Measurements from ENCODE around the gene FKBP3. TPM values are rescaled to one million over a fixed set of nuclear protein-coding genes. Genes with fewer than 3 reads are reported as not detected.
A peak's percentile ranks its signal among the peaks of the same experiment; 100 is the strongest.

Gene FKBP3
- total and polyA plus RNA-seq, 2 of the 13 experiments (the other 11 are each of a cell fraction or from before 2014, with no cell fraction given), result 57.0 to 87.6 TPM

- TF ChIP-seq AKNA (CRISPR knock-in tag; IDR thresholded peaks at IDR 0.05; ENCODE audit: borderline replicate concordance) (0 out of 2 replicates have a peak, but pooled peaks have one; percentile 14), ZNF770 (CRISPR knock-in tag; IDR thresholded peaks at IDR 0.05) (peak; percentile 71), ZBTB44 (CRISPR knock-in tag; IDR thresholded peaks at IDR 0.05) (no peak), FOSL2 (CRISPR knock-in tag; IDR thresholded peaks at IDR 0.05) (peak; percentile 21; the same call in 1 of the 2 replicates), ZNF589 (CRISPR knock-in tag; conservative IDR thresholded peaks at IDR 0.05) (no peak), ZNF660 (CRISPR knock-in tag; IDR thresholded peaks at IDR 0.05; ENCODE audit: borderline replicate concordance, low read depth) (no peak), HES4 (CRISPR knock-in tag; IDR thresholded peaks at IDR 0.05; ENCODE audit: borderline replicate concordance) (no peak), ZSCAN25 (CRISPR knock-in tag; IDR thresholded peaks at IDR 0.05) (no peak), MXI1 (IDR thresholded peaks at IDR 0.05; ENCODE audit: borderline replicate concordance, low read depth, low read length) (peak; percentile 64; the same call in 1 of the 3 replicates), THAP9 (CRISPR knock-in tag; IDR thresholded peaks at IDR 0.05; ENCODE audit: borderline replicate concordance) (peak; percentile 65; the same call in 1 of the 2 replicates), TMF1 (CRISPR knock-in tag; IDR thresholded peaks at IDR 0.05; ENCODE audit: low read depth) (peak; percentile 74; the same call in 1 of the 2 replicates), PAF1 (CRISPR knock-in tag; IDR thresholded peaks at IDR 0.05) (no peak), ZNF12 (CRISPR knock-in tag; IDR thresholded peaks at IDR 0.05) (peak; percentile 35; the same call in 1 of the 2 replicates), ZNF264 (CRISPR knock-in tag; IDR thresholded peaks at IDR 0.05) (no peak), ETV6 (CRISPR knock-in tag; conservative IDR thresholded peaks at IDR 0.05) (0 out of 2 replicates have a peak, but pooled peaks have one; percentile 26), DNMT3B (CRISPR knock-in tag; conservative IDR thresholded peaks at IDR 0.05) (no peak), KAT8 (CRISPR knock-in tag; IDR thresholded peaks at IDR 0.05) (peak; percentile 68), ZNF724P (CRISPR knock-in tag; IDR thresholded peaks at IDR 0.05; ENCODE audit: borderline replicate concordance) (no peak)
Observed at GRCh38 chr14:45083976-45084722, 50.1 kb downstream of the FKBP3 start, which contains the start of gene PRPF39 (continued).
